HG02885 (cell line): ENCODE data around the gene PPP1R14B.
"Not testable (repeated sequence)": the region's sequence is repeated elsewhere in the genome, so short reads cannot be mapped to it uniquely, and the experiment has no call there.

Experiments used
- ATAC-seq: cut with Tn5 transposase; IDR thresholded peaks from one replicate; pipeline ENCODE4 v1.9.1; 2021; ENCODE audit warnings: mild to moderate bottlenecking; ENCODE audit not compliant: unreplicated experiment, poor library complexity

PPP1R14B gene

GRCh38 chr11:64248578-64248977 is 1.8 kb upstream of the PPP1R14B start:
- no peak for ATAC-seq

GRCh38 chr11:64247729-64248531 is 1.2 kb upstream of the PPP1R14B start:
- ATAC-seq: no peak

DNA sequence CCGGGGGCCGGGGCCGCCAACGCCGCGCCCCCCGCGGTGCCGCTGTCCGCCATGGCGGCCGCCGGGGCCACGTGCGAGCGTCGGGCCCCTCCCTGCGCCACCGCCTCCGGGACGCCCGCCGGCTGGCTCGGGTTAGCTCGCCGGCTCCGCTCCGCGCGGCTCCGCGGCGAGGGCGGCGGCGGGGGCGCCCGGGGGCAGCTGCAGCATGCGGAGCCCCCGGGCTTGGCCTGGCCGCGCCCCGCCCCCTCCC is 197 bp downstream of the PPP1R14B start:
- not testable (repeated sequence) for ATAC-seq

DNA sequence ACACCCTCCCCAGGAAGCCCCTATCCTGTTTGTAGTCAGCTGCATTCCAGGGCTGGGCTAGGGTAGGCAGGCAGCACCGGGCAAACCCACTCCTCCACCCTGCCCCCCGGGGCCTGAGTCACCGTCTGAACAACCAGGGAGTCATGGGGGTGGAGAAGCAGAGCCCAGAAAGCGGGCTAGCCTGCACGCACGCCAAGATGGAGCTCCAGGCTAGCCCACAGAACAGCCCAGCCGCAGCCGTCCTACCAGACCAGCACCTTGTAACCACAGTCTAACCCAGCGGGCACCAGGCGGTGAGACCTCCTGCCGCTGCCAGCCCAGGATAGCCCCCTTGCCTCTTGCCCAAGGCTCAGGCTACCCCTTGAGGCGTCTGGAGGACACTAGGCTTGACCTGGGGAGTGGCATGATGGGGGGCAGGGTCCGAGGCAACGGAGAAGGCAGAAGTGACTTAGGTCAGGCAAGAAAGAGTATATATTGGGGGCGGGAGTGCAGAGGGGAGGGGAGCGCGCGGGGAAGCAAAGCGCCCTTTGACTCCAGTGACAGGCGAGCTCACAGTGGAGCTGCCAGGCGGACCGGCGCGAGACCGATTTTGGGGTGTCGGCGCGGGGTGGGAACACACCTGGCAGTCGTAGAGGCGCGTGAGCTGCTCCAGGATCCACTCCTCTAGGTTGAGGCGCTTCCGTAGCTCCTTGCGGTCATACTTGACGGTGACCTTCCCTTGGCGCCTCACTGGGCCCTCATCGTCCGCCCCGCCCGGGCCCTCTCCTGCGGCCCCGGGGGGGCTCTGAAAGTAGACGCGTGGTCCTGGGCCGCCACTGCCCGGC is 734 bp downstream of the PPP1R14B start:
- ATAC-seq: no peak

- no peak for ATAC-seq
Measured at GRCh38 chr11:64245401-64245796, 1.3 kb downstream of the PPP1R14B start.

DNA sequence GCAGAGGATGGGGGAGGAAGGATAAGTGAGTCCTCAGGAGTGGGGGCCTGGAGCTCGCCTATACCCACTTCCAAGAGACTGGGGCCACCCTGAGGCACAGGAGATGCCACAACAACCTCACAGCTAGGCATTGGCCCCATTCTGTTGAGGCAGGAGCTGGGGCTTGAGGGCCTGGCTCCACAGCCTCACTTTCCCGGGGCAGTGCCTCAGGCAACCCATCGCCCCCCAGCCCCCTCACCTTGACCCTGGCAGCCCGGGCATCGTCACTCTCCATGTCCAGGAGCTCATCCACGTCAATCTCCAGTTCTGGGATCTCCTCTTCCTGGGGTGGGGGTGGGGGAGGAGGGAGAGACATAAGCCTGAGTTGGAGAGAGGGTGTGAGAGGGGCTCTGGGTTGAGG is 1.8 kb downstream of the PPP1R14B start:
- no peak for ATAC-seq

GRCh38 chr11:64244107-64244506 is 2.6 kb downstream of the PPP1R14B start:
- ATAC-seq: no peak

- ATAC-seq: no peak
Measured at GRCh38 chr11:64243236-64243854, 3.4 kb downstream of the PPP1R14B start.

DNA sequence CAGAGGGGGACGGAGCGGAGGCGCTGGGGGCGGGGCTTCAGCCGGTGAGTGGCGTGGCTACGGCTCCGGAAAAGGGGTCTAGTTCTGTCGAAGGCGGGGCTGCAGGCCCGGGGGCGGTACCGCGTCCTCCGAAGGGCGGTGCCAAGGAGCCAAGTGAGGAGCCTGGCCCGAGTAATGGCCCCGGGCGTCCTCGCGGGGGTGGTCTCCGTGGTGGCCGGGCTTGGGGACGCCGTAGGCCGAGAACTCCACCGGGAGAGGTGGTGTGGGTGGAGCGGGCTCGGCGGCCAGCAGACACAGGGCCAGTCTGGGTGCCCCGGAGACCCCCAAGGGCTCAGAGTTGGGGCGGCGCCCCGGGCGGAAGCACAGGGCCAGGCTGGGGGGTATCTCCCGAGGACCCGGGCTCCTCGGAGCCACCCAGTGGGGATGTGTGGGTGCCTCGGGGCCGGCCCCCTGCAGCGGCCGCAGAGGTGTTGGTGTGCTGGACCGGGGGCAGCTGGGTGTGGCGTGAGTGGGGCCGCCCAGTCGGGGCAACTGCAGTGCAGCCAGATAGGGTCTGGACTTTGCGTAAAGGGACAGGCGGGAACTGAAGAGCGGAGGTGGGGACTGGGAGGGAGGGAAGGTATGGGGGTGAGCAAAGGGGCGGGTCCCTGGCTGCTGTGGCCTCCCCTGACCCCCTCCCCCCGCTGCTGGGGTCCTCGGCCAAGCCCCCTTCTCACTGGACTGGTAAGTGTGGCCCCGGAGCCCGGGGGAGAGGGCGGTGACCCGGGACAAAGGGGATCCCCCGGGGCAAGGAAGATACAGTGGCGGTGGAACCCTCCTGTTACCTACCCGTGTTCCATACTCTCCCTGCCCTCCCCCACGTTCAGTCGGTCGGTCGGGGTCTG is 5.0 kb downstream of the PPP1R14B start:
- peak; percentile 6 for ATAC-seq

- ATAC-seq: peak; percentile 68
Measured at GRCh38 chr11:64241241-64241490, 5.6 kb downstream of the PPP1R14B start.

DNA sequence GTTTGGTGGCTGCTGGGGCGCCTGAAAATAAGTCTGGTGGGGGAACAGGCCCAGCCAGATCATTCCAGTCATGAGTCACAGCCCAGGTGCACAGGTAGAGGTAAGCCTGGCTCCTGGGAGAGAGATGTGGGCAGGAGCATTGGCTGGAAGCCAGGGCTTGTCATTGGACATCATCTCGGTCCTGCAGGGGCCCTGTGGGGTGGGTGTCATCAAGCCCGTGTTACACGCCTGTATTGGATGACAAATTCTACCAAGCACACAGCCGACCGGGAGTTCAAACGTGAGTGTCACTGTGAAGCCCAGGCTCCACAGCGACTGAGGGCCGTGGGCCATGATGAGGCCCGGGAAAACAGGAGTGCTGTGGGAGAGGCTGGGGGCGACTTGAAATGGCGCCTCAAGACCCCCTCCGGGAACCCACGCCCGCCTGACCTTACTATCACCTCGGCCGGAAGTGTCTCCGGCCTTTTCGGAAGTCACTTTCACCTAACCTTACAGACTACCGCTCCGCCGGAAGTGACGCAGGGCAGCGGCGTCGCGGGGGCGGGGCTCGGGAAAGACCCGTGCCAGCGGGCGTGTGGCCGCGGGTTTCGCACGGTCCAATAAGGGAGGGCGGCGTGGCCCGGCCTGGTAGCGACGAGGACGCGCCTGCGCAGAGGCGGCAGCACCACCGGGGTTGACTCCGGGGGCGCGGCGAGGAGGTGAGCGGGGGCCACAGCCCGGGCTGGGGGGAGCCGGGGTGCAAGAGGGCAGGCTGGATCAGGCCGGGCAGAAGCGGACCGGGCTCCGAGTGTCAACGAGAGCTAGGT is 6.1 kb downstream of the PPP1R14B start, which contains the start of gene FKBP2:
Gene FKBP2 (plus strand): TSS at position 661 of the 806 bp plus-strand sequence. CDS start 1,293 bp downstream, outside the sequence.
- ATAC-seq: peak; percentile 51

DNA sequence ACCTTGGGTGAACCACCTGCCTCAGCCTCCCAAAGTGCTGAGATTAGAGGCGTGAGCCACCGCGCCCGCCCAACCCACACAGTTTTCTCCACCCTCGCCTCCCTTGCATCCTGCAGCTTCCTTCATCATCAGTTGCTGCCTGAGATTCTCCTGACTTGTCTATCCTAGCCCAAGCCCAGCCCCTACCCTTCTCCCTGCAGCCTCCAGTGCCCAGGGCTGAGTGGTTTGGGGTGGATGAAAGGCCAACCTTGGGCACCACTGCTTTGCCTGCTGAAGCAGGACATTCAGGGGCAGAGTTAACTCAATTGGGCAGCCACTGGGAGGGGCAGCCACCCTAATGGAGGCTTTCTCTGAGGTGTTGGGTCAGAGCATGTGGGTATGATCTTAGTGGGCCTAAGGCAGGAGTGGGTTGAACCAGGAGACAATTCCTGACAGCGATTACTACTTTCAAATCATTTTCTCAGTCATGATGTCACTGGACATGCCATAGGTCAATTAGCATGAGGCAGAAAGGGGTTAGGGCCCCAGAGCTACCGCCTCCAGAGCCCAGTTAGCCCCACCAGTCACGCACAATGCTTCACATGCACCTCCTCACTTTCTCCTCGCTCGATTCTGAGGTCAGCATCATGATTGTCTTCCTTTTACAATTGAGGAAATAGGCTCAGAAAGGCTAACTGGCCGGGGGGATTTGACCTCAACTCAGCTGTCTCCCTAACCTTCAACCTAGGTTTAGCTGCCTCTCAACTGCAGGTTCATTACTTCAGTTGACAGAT is 6.9 kb downstream of the PPP1R14B start:
- peak; percentile 7 for ATAC-seq

GRCh38 chr11:64238999-64239398 is 7.7 kb downstream of the PPP1R14B start:
- ATAC-seq: no peak

GRCh38 chr11:64238076-64238475 is 8.7 kb downstream of the PPP1R14B start:
- ATAC-seq: no peak

GRCh38 chr11:64237484-64237951 is 9.2 kb downstream of the PPP1R14B start:
- no peak for ATAC-seq

- no peak for ATAC-seq
Measured at GRCh38 chr11:64235437-64236161, 11.1 kb downstream of the PPP1R14B start.

GRCh38 chr11:64234647-64235379 is 11.9 kb downstream of the PPP1R14B start:
- peak; percentile 32 for ATAC-seq
